H9 (cell line): ENCODE results near the gene LSG1. TPM values are rescaled to one million over a fixed set of nuclear protein-coding genes. Genes with fewer than 3 reads are reported as not detected.
A peak's percentile ranks its signal among the peaks of the same experiment; 100 is the strongest.

Experiments used
- DNase-seq: peaks from one replicate; pipeline ENCODE4 v3.0.0-alpha.2; 2017
- H2AFZ ChIP-seq: one replicate; pipeline ENCODE4 v1.6.1; 2013; ENCODE audit warnings: mild to moderate bottlenecking, low read length, control low read depth, moderate library complexity
- H2AK5ac ChIP-seq: 2 replicates; pipeline ENCODE4 v1.6.1; 2013; ENCODE audit warnings: low read length, control low read depth, mixed read lengths; ENCODE audit not compliant: insufficient read length
- H2BK120ac ChIP-seq: one replicate; pipeline ENCODE4 v1.6.1; 2013; ENCODE audit warnings: low read depth, mild to moderate bottlenecking, low read length, control low read depth, inconsistent platforms; ENCODE audit not compliant: poor library complexity, severe bottlenecking
- H2BK12ac ChIP-seq: 2 replicates; pipeline ENCODE4 v1.6.1; 2013; ENCODE audit warnings: low read length, control low read depth, mixed read lengths, low read depth; ENCODE audit not compliant: insufficient read length
- H2BK15ac ChIP-seq: 2 replicates; pipeline ENCODE4 v1.6.1; 2013; ENCODE audit warnings: low read depth, low read length, control low read depth
- H2BK20ac ChIP-seq: one replicate; pipeline ENCODE4 v1.6.1; 2013; ENCODE audit warnings: low read depth, mild to moderate bottlenecking, low read length, control low read depth, inconsistent platforms; ENCODE audit not compliant: poor library complexity, severe bottlenecking
- H2BK5ac ChIP-seq: 2 replicates; pipeline ENCODE4 v1.6.1; 2013; ENCODE audit warnings: low read length, control low read depth, mixed read lengths; ENCODE audit not compliant: insufficient read length
- H3K14ac ChIP-seq: 2 replicates; pipeline ENCODE4 v1.6.1; 2013; ENCODE audit warnings: low read length, control low read depth; ENCODE audit not compliant: insufficient read depth
- H3K18ac ChIP-seq: 2 replicates; pipeline ENCODE4 v1.6.1; 2013; ENCODE audit warnings: low read depth, mild to moderate bottlenecking, mixed read lengths, low read length, control low read depth; ENCODE audit not compliant: insufficient read length
- H3K23ac ChIP-seq: 2 replicates; pipeline ENCODE4 v1.6.1; 2013; ENCODE audit warnings: low read length, control low read depth, mixed read lengths, low read depth; ENCODE audit not compliant: insufficient read length
- H3K23me2 ChIP-seq: 2 replicates; pipeline ENCODE4 v1.6.1; 2013; ENCODE audit warnings: low read depth, mild to moderate bottlenecking, mixed read lengths, low read length, control low read depth; ENCODE audit not compliant: insufficient read length, poor library complexity, severe bottlenecking
- H3K27ac ChIP-seq: 2 replicates; pipeline ENCODE4 v1.5.1; 2013; ENCODE audit warnings: low read length, control low read depth, mixed read lengths, low read depth; ENCODE audit not compliant: insufficient read length
- H3K27me3 ChIP-seq: 2 replicates; pipeline ENCODE4 v1.6.1; 2013; ENCODE audit warnings: low read length, control low read depth, inconsistent platforms; ENCODE audit not compliant: insufficient read depth
- H3K4ac ChIP-seq: 2 replicates; pipeline ENCODE4 v1.6.1; 2013; ENCODE audit warnings: low read depth, mild to moderate bottlenecking, control low read depth, inconsistent platforms, low read length, moderate library complexity
- H3K4me1 ChIP-seq: 2 replicates; pipeline ENCODE4 v1.6.1; 2013; ENCODE audit warnings: low read length, control low read depth, inconsistent platforms; ENCODE audit not compliant: insufficient read depth
- H3K4me2 ChIP-seq: 2 replicates; pipeline ENCODE4 v1.6.1; 2013; ENCODE audit warnings: low read length, control low read depth, mixed read lengths; ENCODE audit not compliant: insufficient read length, insufficient read depth
- H3K56ac ChIP-seq: 2 replicates; pipeline ENCODE4 v1.6.1; 2013; ENCODE audit warnings: low read depth, mild to moderate bottlenecking, mixed read lengths, low read length, control low read depth; ENCODE audit not compliant: insufficient read length
- H3K79me1 ChIP-seq: 2 replicates; pipeline ENCODE4 v1.6.1; 2013; ENCODE audit warnings: low read depth, mild to moderate bottlenecking, moderate library complexity, low read length, control low read depth, inconsistent platforms; ENCODE audit not compliant: insufficient read depth, poor library complexity, severe bottlenecking
- H3K79me2 ChIP-seq: 2 replicates; pipeline ENCODE4 v1.6.1; 2013; ENCODE audit warnings: low read length, control low read depth, inconsistent platforms; ENCODE audit not compliant: insufficient read depth
- H3K9ac ChIP-seq: 2 replicates; pipeline ENCODE4 v1.6.1; 2013; ENCODE audit warnings: low read length, control low read depth, mixed read lengths; ENCODE audit not compliant: insufficient read length; ENCODE audit errors: extremely low read depth
- H3K9me3 ChIP-seq: one replicate; pipeline ENCODE4 v1.6.1; 2013; ENCODE audit warnings: low read depth, low read length, inconsistent platforms; ENCODE audit not compliant: control insufficient read depth
- H3T11ph ChIP-seq: one replicate; pipeline ENCODE4 v1.6.1; 2013; ENCODE audit warnings: mild to moderate bottlenecking, low read length, control low read depth, inconsistent platforms
- H4K20me1 ChIP-seq: one replicate; pipeline ENCODE4 v1.6.1; 2013; ENCODE audit not compliant: control insufficient read depth, insufficient read length, insufficient read depth
- H4K5ac ChIP-seq: 2 replicates; pipeline ENCODE4 v1.6.1; 2013; ENCODE audit warnings: low read depth, mild to moderate bottlenecking, mixed read lengths, low read length, control low read depth; ENCODE audit not compliant: insufficient read length
- H4K8ac ChIP-seq: replicated peaks from 2 replicates; pipeline ENCODE4 v1.6.1; 2013; ENCODE audit warnings: low read length, control low read depth, mixed read lengths, low read depth; ENCODE audit not compliant: insufficient read length
- H4K91ac ChIP-seq: 2 replicates; pipeline ENCODE4 v1.6.1; 2013; ENCODE audit warnings: low read depth, mild to moderate bottlenecking, moderate library complexity, mixed read lengths, low read length, control low read depth; ENCODE audit not compliant: insufficient read length
- H3K27ac Mint-ChIP-seq, 3 experiments: 2 replicates in 2 of 3; 3 replicates in 1 of 3; pipeline ENCODE4 v1.8.0; 2020 to 2021; ENCODE audit warnings: mixed read lengths in 3 of 3, mild to moderate bottlenecking in 1 of 3, moderate library complexity in 1 of 3
- H3K27me3 Mint-ChIP-seq: 2 replicates; pipeline ENCODE4 v1.8.0; 2021; ENCODE audit warnings: low read depth, mild to moderate bottlenecking, moderate library complexity, mixed read lengths
- H3K36me3 Mint-ChIP-seq, 3 experiments: 2 replicates in 2 of 3; 3 replicates in 1 of 3; pipeline ENCODE4 v1.8.0; 2020 to 2021; ENCODE audit warnings: low read depth in 3 of 3, mixed read lengths in 3 of 3; ENCODE audit not compliant: insufficient read depth in 1 of 3
- H3K4me1 Mint-ChIP-seq, 2 experiments: 2 replicates each; pipeline ENCODE4 v1.8.0; 2020; ENCODE audit warnings: mixed read lengths in 2 of 2
- H3K4me3 Mint-ChIP-seq, 2 experiments: 2 replicates in 1 of 2; 3 replicates in 1 of 2; pipeline ENCODE4 v1.8.0; 2020 to 2021; ENCODE audit warnings: mild to moderate bottlenecking in 2 of 2, mixed read lengths in 2 of 2, moderate library complexity in 1 of 2
- H3K9me3 Mint-ChIP-seq, 2 experiments: 2 replicates in 1 of 2; 3 replicates in 1 of 2; pipeline ENCODE4 v1.8.0; 2020; ENCODE audit warnings: mild to moderate bottlenecking in 2 of 2, mixed read lengths in 2 of 2, moderate library complexity in 1 of 2
- WGBS: extraction: QIAGEN DNeasy Blood & Tissue Kit; methylation state at CpG from one replicate; pipeline ENCODE4 v1.1.7; 2013; ENCODE audit warnings: missing lambda C conversion rate, low lambda C conversion rate, mixed read lengths; ENCODE audit not compliant: insufficient read length; ENCODE audit errors: extremely low coverage; 5-methylcytosine and 5-hydroxymethylcytosine counted together
- total RNA-seq: library from RNA; stranded (reverse); gene quantifications from 2 replicates; pipeline ENCODE4 v1.2.1, GENCODE V29; 2021
- TF ChIP-seq, protein P1 (sequence below): fragments of 200-600 bp; sonication (generic); conservative IDR thresholded peaks from 3 replicates; pipeline ENCODE4 v1.8.0; 2021; ENCODE audit warnings: antibody characterized with exemption, mild to moderate bottlenecking

LSG1 gene
- total RNA-seq, 1 experiment from 2014 or later: 63.3 TPM

DNA sequence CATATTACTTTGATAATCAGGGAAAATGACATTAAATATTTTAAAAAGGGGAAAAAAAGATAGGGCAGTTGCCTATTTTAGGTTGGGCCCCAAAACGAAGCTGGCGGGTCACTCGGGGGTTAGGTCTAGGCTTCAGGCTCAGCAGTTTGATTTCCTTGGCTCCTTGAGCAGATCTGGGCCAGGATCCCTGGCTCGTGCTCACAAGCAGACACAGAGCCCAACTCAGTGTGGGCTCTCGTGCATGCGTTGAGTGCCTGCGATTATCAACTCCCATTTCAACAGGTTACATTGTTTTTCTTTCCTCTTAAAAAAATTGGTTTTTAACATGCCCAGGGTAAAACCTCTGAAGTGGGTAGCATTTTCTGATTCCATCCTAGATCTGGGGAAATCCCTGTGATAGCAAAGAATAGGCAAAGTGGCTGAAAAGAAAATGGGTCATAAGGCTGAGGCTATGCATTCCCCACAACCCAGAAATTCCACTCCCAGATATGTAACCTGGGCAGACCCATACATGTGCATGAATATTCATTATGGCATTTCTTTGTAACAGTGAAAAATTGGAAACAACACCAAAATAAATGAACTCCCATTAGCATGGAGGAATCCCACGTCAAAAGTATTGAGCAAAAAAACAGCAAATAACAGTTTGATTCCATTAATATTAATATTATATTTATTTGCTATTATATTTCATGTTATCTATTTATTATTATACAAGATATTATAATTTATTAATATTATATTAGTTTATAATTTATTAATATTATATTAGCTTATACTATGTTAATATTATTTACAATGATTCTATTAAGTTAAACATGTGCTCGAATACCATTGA, 41.5 kb upstream of the LSG1 start:
- Histone ChIP-seq H4K8ac (no peak overlapping the region), H4K5ac (no peak overlapping the region), H2AK5ac (no peak overlapping the region), H4K20me1 (no peaks in the 10 kb centered on the region), H3K23me2 (peaks cover 4% of the 10 kb centered on the region), H3K27me3 (no peaks in the 10 kb centered on the region), H3K79me1 (no peaks in the 10 kb centered on the region), H3K9ac (no peak overlapping the region), H2BK15ac (no peak overlapping the region), H2BK12ac (no peak overlapping the region), H3K4me1 (no peaks in the 10 kb centered on the region), H3T11ph (no peak overlapping the region), H3K27ac (no peak overlapping the region), H3K56ac (no peak overlapping the region), H2BK5ac (no peak overlapping the region), H2BK120ac (no peak overlapping the region), H3K9me3 (no peaks in the 10 kb centered on the region), H3K14ac (0 out of 2 replicates have a peak overlapping the region, but pooled peaks have one; percentile 72), H3K4ac (no peak overlapping the region), H4K91ac (no peak overlapping the region), H2BK20ac (no peak overlapping the region), H2AFZ (no peak overlapping the region), H3K79me2 (no peaks in the 10 kb centered on the region), H3K23ac (no peak overlapping the region), H3K4me2 (no peak overlapping the region), H3K18ac (no peak overlapping the region)
- Mint-ChIP-seq H3K9me3 (no peaks in the 10 kb centered on the region), H3K27me3 (no peaks in the 10 kb centered on the region), H3K36me3 (no peaks in the 10 kb centered on the region), H3K4me1 (peaks cover 0 to 3% of the 10 kb centered on the region in 2 experiments; a peak in 1 of 4 replicates), H3K4me3 (no peak overlapping the region), H3K27ac (peak overlapping the region in 2 of 3 experiments; percentile 7 to 45; a peak in 1 of 7 replicates)
- no CpG with 5 or more reads among the region's 9 CpGs for WGBS
- TF ChIP-seq, protein P1, sequence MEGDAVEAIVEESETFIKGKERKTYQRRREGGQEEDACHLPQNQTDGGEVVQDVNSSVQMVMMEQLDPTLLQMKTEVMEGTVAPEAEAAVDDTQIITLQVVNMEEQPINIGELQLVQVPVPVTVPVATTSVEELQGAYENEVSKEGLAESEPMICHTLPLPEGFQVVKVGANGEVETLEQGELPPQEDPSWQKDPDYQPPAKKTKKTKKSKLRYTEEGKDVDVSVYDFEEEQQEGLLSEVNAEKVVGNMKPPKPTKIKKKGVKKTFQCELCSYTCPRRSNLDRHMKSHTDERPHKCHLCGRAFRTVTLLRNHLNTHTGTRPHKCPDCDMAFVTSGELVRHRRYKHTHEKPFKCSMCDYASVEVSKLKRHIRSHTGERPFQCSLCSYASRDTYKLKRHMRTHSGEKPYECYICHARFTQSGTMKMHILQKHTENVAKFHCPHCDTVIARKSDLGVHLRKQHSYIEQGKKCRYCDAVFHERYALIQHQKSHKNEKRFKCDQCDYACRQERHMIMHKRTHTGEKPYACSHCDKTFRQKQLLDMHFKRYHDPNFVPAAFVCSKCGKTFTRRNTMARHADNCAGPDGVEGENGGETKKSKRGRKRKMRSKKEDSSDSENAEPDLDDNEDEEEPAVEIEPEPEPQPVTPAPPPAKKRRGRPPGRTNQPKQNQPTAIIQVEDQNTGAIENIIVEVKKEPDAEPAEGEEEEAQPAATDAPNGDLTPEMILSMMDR: no peak
- no peak for DNase-seq
